ENCODE data around the gene ERN1. TPM values are rescaled to one million over a fixed set of nuclear protein-coding genes. Genes with fewer than 3 reads are reported as not detected.
A peak's percentile ranks its signal among the peaks of the same experiment; 100 is the strongest.

The ERN1 gene
- total and polyA plus RNA-seq, 8 donors, result 10.6 to 45.0 (median 11.5) TPM

DNA sequence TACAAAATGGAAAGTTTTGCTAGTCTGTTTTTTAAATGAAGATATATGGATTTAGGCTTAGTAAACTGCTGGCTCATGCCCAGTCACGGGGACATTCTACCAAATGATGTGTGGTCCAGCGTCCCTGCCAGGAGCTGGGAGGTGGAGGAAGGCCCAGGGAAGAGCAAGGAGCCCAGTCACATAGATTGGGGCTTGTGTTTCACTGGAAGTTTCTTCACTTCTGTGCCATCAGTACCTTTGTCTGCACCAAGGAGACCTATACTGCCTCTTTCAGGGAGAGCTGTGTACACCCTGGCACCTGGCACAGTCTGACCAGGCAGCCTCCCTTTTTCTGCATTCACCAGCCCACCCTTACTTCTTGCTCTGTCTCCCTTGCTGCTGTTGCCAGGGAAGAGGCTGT is 32.6 kb upstream of the ERN1 start:
- peaks cover 0 to 39% of the 10 kb centered on the region in 2 donors for H3K36me3 ChIP-seq
- TF ChIP-seq, protein P1, sequence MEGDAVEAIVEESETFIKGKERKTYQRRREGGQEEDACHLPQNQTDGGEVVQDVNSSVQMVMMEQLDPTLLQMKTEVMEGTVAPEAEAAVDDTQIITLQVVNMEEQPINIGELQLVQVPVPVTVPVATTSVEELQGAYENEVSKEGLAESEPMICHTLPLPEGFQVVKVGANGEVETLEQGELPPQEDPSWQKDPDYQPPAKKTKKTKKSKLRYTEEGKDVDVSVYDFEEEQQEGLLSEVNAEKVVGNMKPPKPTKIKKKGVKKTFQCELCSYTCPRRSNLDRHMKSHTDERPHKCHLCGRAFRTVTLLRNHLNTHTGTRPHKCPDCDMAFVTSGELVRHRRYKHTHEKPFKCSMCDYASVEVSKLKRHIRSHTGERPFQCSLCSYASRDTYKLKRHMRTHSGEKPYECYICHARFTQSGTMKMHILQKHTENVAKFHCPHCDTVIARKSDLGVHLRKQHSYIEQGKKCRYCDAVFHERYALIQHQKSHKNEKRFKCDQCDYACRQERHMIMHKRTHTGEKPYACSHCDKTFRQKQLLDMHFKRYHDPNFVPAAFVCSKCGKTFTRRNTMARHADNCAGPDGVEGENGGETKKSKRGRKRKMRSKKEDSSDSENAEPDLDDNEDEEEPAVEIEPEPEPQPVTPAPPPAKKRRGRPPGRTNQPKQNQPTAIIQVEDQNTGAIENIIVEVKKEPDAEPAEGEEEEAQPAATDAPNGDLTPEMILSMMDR (IDR thresholded peaks at IDR 0.05), result no peak
- no peak overlapping the region for H3K4me3 ChIP-seq
- intact Hi-C loops (cut with DNase I), result no loop called here
- no peaks in the 10 kb centered on the region for H3K4me1 ChIP-seq
- no peak for DNase-seq
- H3K9me3 ChIP-seq, result no peaks in the 10 kb centered on the region
- H3K27me3 ChIP-seq, result no peaks in the 10 kb centered on the region
- no peak overlapping the region for H3K27ac ChIP-seq
- ATAC-seq, result no peak

DNA sequence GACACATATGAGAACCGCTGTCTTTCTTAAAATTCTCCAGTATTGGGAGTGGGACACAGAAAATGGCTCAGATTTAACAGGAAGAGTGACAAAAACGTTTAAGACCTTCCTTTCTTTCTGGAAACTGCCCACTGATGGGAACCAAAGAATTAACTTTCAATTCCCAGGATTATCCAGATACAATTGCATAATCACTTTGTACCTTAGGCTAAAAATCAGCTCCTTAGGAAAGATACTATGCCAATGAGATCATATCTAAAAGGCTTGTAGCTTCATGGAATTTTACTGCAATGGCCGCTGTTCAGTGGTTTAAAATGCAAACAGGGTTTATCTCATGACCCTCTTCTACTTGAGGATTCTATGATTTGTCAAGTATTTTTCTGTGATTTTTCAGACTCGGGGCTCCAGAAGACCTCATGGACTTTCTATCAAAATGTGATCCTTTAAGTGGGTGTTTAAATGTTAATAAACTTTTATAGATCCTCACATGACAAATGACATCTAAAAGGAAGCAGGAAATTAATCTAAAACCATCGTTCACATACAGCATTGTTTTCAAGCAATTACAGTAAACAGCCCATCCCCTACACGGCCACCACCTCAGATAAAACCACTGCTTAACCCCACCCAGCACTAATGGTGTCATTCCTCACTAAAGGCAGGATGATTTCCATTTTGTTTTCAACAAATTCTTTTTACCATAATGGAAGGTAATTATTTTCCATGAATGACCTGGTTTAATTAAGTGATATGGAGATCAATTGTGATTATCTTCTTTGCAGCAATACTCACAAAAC is 31.6 kb upstream of the ERN1 start:
- peaks cover 6 to 7% of the 10 kb centered on the region in 2 donors for H3K4me1 ChIP-seq
- H3K4me3 ChIP-seq, result no peak overlapping the region
- TF ChIP-seq, protein P1 (IDR thresholded peaks at IDR 0.05), result no peak
- DNase-seq (no peak), ATAC-seq (no peak)
- peak overlapping the region in 1 of 2 donors; percentile 48 for H3K27ac ChIP-seq
- H3K27me3 ChIP-seq, result no peaks in the 10 kb centered on the region
- H3K9me3 ChIP-seq, result no peaks in the 10 kb centered on the region
- H3K36me3 ChIP-seq, result peaks cover 0 to 33% of the 10 kb centered on the region in 2 donors
- intact Hi-C loops (cut with DNase I), result no loop called here

DNA sequence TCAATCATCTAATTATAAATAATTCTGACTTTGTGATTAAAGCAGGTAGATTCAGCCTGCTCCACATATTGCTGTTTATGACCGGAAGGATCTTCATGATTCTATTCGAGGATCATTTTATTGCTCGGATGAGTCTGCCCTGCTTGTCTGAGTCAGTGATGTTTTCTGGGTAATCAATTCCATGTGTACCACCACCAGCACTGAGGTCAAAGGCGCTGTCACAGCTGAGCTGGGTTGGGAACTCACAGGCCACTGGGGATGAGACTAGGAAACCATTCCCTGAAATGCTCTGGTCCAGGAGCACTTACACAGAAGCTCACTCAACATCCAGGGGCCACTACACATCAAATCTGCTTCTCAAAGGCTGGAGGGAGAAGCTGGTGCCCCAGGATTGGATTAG is 30.4 kb upstream of the ERN1 start:
- H3K9me3 ChIP-seq, result no peaks in the 10 kb centered on the region
- ATAC-seq (no peak), DNase-seq (no peak)
- no peak overlapping the region for H3K27ac ChIP-seq
- TF ChIP-seq, protein P1 (IDR thresholded peaks at IDR 0.05), result no peak
- peaks cover 7 to 19% of the 10 kb centered on the region in 2 donors for H3K4me1 ChIP-seq
- no peak overlapping the region for H3K4me3 ChIP-seq
- intact Hi-C loops (cut with DNase I), result no loop called here
- H3K36me3 ChIP-seq, result peaks cover 0 to 21% of the 10 kb centered on the region in 2 donors
- no peaks in the 10 kb centered on the region for H3K27me3 ChIP-seq

DNA sequence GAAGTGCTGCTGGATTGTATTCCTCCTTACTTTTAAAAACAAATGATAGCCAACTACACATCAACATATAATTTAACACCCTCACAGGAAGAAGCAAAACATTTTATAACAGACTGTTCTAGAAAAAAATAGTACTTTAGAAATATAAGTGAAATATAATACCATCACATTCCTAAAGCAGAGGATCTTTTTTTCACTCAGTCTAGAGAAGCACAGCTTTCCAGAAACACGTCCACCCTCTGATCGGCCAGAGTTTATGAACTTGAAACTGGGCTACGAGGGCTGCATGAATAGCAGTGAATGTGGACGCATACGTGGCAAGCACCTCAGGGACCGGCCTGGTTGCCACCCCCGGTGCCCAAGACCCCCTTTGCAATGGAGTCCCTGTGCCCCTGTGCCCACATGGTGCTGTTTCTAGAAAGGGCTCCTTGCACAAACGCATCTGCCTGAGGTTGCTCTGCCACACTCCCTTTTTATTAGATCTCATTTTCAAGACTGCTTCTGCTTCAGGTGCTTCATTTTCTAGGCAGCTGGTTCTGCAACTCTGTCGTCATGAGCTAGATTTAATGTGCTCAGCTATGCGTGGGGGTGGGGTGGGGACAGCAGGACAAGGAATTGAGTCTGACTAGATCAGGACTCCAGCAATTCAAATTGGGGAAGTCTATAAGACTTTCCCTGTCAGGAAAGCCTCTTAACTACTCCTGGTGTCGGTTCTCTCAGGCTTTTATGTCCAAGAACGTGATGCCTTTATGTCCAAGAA is 29.1 kb upstream of the ERN1 start:
- no peak overlapping the region for H3K4me3 ChIP-seq
- no peak overlapping the region for H3K27ac ChIP-seq
- no peaks in the 10 kb centered on the region for H3K9me3 ChIP-seq
- intact Hi-C loops (cut with DNase I), result loop anchor here in 1 of 2 donors (10.0 kb wide), 1 partner anchor 106 kb away; the partner anchor contains the start of gene TEX2
- ATAC-seq (peak; percentile 9), DNase-seq (no peak)
- no peaks in the 10 kb centered on the region for H3K27me3 ChIP-seq
- peaks cover 19 to 31% of the 10 kb centered on the region in 2 donors for H3K4me1 ChIP-seq
- H3K36me3 ChIP-seq, result peaks cover 0 to 23% of the 10 kb centered on the region in 2 donors
- TF ChIP-seq, protein P1 (IDR thresholded peaks at IDR 0.05), result no peak

DNA sequence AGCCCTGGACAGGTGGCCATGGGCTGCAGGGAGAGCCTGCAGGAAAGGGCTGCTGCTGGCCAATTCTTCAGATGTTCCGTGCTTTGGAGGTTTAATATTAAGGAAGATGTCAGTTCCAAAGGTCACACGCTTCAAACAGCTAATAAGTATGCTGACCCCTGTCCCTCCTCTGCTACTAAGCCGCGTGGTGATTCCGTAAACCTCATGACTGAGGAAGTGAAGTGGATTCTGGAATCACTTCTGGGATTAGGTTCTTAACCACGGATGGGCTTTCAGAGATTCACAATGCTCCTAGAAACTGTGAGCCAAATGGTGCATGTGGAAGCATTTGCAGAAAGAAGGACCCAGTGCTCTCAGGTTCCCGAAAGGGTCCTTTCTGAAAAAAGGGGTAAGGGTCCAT is 28.5 kb upstream of the ERN1 start:
- H3K27me3 ChIP-seq, result no peaks in the 10 kb centered on the region
- peaks cover 0 to 28% of the 10 kb centered on the region in 2 donors for H3K36me3 ChIP-seq
- DNase-seq (no peak), ATAC-seq (no peak)
- peaks cover 20 to 37% of the 10 kb centered on the region in 2 donors for H3K4me1 ChIP-seq
- intact Hi-C loops (cut with DNase I), result loop anchor here in 1 of 2 donors (10.0 kb wide), 1 partner anchor 106 kb away; the partner anchor contains the start of gene TEX2
- H3K9me3 ChIP-seq, result no peaks in the 10 kb centered on the region
- TF ChIP-seq, protein P1 (IDR thresholded peaks at IDR 0.05), result no peak
- no peak overlapping the region for H3K4me3 ChIP-seq
- H3K27ac ChIP-seq, result no peak overlapping the region
